T-helper 17 cell (primary cell): ENCODE measurements around the gene PLEKHF1. TPM values are rescaled to one million over a fixed set of nuclear protein-coding genes. Genes with fewer than 3 reads are reported as not detected.

Source experiments
- ATAC-seq: fragments of 150-1000 bp; cut with Tn5 transposase; 2 replicates; pipeline ENCODE4 v1.10.0; 2021; ENCODE audit warnings: mild to moderate bottlenecking, moderate library complexity
- DNase-seq, 3 donors: peaks; one replicate each; pipeline versions ENCODE4 v3.0.0 to v3.0.0-alpha.2; 2020 to 2021
- H3K9me3 ChIP-seq: one replicate; pipeline ENCODE4 v1.7.0; 2013; ENCODE audit warnings: low read length, mild to moderate bottlenecking; ENCODE audit not compliant: control insufficient read depth, poor library complexity, severe bottlenecking
- H3K27ac Mint-ChIP-seq: one replicate; pipeline ENCODE4 v1.8.0; 2022; ENCODE audit warnings: mild to moderate bottlenecking, moderate library complexity, mixed read lengths
- H3K27me3 Mint-ChIP-seq: one replicate; pipeline ENCODE4 v1.8.0; 2022; ENCODE audit warnings: mixed read lengths
- H3K36me3 Mint-ChIP-seq: one replicate; pipeline ENCODE4 v1.8.0; 2022; ENCODE audit warnings: low read depth, mixed read lengths
- H3K4me1 Mint-ChIP-seq: one replicate; pipeline ENCODE4 v1.8.0; 2022; ENCODE audit warnings: mild to moderate bottlenecking, mixed read lengths
- H3K4me3 Mint-ChIP-seq: one replicate; pipeline ENCODE4 v1.8.0; 2022; ENCODE audit warnings: mild to moderate bottlenecking, moderate library complexity, mixed read lengths
- total RNA-seq, 4 donors: library from RNA in 2 of 4; stranded (reverse) in 2 of 4; gene quantifications; one replicate each; pipeline ENCODE4 v1.2.3 and lab custom pipeline; 2022 to 2026

The PLEKHF1 gene
- total RNA-seq, 2 donors from 2014 or later: 13.5 to 20.7 TPM

DNA sequence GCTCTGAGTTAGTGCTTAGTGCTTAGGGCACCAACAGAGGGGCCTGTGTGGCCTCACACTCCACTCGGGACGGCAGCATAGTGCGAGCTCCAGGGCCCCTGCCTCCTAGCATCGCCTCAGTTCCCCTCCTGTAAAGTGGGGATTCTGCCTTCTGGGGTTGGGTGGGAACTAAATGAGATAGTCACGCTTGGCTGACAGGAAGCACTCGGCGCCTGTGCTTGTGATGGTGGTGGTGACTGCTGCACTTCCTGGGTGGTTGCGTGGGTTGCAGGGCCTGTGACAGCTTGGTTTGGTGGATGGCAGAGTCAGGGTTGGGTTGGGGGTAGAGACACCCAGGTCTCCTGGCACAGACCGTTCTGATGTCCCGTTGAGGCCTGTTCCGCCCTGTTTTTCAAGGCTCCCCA lies 7.7 kb downstream of the PLEKHF1 start:
- Mint-ChIP-seq H3K4me3 (peak overlapping the region; percentile 96), H3K4me1 (peaks cover 76% of the 10 kb centered on the region), H3K36me3 (peaks cover 2% of the 10 kb centered on the region), H3K27ac (peak overlapping the region; percentile 98), H3K27me3 (no peaks in the 10 kb centered on the region)
- peak; percentile 85 for ATAC-seq
- no peaks in the 10 kb centered on the region for H3K9me3 ChIP-seq
- DNase-seq: peak; percentile 67 to 84 (median 73)

DNA sequence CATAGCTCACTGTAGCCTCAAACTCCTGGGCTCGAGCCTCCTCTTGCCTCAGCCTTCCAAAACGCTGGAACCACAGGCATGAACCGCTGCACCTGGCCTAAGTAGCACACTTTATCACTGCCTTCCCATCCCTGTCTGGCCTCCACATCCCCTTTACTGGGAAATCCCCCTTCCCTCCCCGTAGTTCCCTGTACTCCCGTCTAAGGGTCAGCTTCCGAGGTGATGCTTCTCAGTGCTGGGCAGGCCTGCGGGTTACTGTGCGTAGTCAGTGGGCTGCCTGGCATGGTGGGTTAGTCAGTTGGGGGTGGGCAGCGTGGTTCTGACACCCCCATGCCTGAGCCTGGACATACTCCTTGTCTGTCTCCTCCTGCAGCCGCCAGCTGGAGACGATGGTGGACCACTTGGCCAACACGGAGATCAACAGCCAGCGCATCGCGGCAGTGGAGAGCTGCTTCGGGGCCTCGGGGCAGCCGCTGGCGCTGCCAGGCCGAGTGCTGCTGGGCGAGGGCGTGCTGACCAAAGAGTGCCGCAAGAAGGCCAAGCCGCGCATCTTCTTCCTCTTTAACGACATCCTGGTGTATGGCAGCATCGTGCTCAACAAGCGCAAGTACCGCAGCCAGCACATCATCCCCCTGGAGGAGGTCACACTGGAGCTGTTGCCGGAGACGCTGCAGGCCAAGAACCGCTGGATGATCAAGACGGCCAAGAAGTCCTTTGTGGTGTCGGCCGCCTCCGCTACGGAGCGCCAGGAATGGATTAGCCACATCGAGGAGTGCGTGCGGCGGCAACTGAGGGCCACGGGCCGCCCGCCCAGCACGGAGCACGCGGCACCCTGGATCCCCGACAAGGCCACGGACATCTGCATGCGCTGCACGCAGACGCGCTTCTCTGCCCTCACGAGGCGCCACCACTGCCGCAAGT lies 8.4 kb downstream of the PLEKHF1 start:
- H3K27ac Mint-ChIP-seq: peak overlapping the region; percentile 98
- DNase-seq (peak in 1 of 3 donors; percentile 38), ATAC-seq (no peak)
- H3K9me3 ChIP-seq: no peaks in the 10 kb centered on the region
- H3K36me3 Mint-ChIP-seq: peaks cover 2% of the 10 kb centered on the region
- H3K4me1 Mint-ChIP-seq: peaks cover 74% of the 10 kb centered on the region
- H3K27me3 Mint-ChIP-seq: no peaks in the 10 kb centered on the region
- peak overlapping the region; percentile 96 for H3K4me3 Mint-ChIP-seq

DNA sequence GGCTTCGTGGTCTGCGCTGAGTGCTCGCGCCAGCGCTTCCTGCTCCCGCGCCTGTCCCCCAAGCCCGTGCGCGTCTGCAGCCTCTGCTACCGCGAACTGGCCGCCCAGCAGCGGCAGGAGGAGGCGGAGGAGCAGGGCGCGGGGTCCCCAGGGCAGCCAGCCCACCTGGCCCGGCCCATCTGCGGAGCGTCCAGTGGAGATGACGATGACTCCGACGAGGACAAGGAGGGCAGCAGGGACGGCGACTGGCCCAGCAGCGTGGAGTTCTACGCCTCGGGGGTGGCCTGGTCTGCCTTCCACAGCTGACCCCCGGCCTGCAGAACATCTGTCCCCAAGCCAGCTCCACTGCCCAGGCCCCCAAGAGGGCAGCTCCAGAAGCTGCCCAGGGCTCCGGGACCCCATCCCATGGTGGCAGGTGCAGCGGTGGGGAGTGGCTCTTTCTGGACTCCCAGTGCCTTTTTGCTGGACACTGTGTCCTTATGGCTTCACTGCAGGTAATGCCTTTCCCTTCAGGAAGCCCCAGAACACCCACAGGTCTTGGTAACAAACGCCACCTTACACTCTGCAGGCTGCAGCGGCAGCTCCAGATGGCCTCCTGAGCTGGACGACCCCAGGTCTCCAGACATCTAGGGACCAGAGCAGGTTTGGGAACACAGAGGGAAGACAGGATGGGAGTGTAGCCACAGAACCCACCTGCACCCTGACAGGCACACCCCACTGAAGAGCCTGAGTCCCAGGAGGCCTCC lies 9.3 kb downstream of the PLEKHF1 start:
- H3K27me3 Mint-ChIP-seq: no peaks in the 10 kb centered on the region
- DNase-seq: no peak
- H3K27ac Mint-ChIP-seq: peak overlapping the region; percentile 98
- H3K9me3 ChIP-seq: no peaks in the 10 kb centered on the region
- peak overlapping the region; percentile 96 for H3K4me3 Mint-ChIP-seq
- no peak for ATAC-seq
- peaks cover 2% of the 10 kb centered on the region for H3K36me3 Mint-ChIP-seq
- peaks cover 66% of the 10 kb centered on the region for H3K4me1 Mint-ChIP-seq

- Mint-ChIP-seq H3K27ac (peak overlapping the region; percentile 95), H3K4me3 (peak overlapping the region; percentile 36), H3K36me3 (no peaks in the 10 kb centered on the region), H3K4me1 (peaks cover 66% of the 10 kb centered on the region), H3K27me3 (no peaks in the 10 kb centered on the region)
- ATAC-seq (no peak), DNase-seq (no peak)
- H3K9me3 ChIP-seq: no peaks in the 10 kb centered on the region
Measured at GRCh38 chr19:29675120-29675649, 9.9 kb downstream of the PLEKHF1 start.

DNA sequence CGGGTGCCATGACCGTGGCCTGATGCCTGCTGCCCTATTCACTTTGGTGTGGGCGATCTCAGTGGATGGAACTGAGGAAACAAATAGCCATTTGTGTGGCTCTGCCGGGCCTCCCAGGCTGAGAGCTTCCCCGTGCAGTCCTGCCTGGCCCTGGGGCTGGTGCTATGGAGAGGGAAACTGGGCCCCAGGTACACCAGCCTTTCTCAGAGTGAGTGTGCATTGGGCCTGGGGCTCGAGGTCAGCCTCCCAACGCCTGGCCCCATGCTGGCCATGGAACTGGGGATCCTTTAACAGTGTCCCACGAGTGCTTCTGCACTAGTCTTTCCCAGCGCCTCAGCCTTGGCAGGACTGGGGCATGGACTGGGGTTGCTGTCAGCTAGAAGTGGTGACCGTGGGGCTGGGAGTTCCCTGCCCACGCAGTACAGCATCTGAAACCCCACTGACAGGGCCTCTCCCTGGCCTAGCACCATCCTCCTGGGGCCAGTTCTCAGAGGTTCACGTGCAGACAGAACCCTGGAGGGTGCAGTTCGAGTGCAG lies 10.5 kb downstream of the PLEKHF1 start:
- H3K27ac Mint-ChIP-seq: peak overlapping the region; percentile 95
- no peaks in the 10 kb centered on the region for H3K36me3 Mint-ChIP-seq
- H3K4me1 Mint-ChIP-seq: peaks cover 66% of the 10 kb centered on the region
- ATAC-seq: no peak
- no peaks in the 10 kb centered on the region for H3K27me3 Mint-ChIP-seq
- DNase-seq: no peak
- peak overlapping the region; percentile 36 for H3K4me3 Mint-ChIP-seq
- H3K9me3 ChIP-seq: no peaks in the 10 kb centered on the region

- H3K9me3 ChIP-seq: no peaks in the 10 kb centered on the region
- Mint-ChIP-seq H3K4me3 (peak overlapping the region; percentile 69), H3K36me3 (no peaks in the 10 kb centered on the region), H3K27me3 (no peaks in the 10 kb centered on the region), H3K4me1 (peaks cover 66% of the 10 kb centered on the region), H3K27ac (peak overlapping the region; percentile 95)
- DNase-seq (no peak), ATAC-seq (no peak)
Measured at GRCh38 chr19:29676586-29676985, 11.3 kb downstream of the PLEKHF1 start.

GRCh38 chr19:29677001-29677817 lies 11.9 kb downstream of the PLEKHF1 start:
- peak overlapping the region; percentile 71 for H3K4me3 Mint-ChIP-seq
- ATAC-seq (no peak), DNase-seq (no peak)
- no peaks in the 10 kb centered on the region for H3K27me3 Mint-ChIP-seq
- H3K36me3 Mint-ChIP-seq: no peaks in the 10 kb centered on the region
- H3K9me3 ChIP-seq: no peaks in the 10 kb centered on the region
- H3K4me1 Mint-ChIP-seq: peaks cover 60% of the 10 kb centered on the region
- H3K27ac Mint-ChIP-seq: peak overlapping the region; percentile 95

DNA sequence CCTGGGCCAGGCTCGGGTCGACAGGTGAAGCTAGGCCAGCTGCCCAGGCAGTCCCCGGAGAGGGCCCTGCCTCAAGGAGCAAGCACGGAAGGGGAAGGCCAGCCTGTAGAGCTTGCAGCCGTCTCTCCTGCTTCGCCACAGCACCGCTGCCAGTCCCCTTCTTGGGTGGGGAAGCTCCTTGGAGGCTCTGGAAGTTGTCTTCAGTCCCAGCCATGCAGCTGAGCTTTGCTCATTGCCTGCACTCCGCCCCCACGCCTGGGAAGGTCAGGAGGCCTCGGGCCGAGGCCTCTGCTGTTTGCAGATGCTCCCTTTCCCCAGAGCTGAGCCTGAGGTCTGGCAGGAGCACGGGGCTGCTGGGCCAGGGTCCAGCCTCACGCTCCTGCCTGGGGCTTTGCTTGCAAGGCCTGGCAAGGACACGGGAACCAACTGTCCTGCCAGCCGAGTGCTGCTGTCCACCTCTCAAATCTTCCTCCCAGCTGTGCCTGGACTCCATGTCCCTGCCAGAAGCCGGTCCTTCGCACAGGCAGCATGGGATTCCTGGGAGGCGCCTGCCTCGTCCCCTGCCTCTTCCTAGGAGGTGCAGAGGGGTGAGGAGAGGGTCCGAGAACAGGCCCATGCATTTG lies 13.3 kb downstream of the PLEKHF1 start:
- peak overlapping the region; percentile 58 for H3K4me3 Mint-ChIP-seq
- no peak for DNase-seq
- peak overlapping the region; percentile 95 for H3K27ac Mint-ChIP-seq
- H3K36me3 Mint-ChIP-seq: no peaks in the 10 kb centered on the region
- ATAC-seq: no peak
- H3K27me3 Mint-ChIP-seq: no peaks in the 10 kb centered on the region
- H3K4me1 Mint-ChIP-seq: peaks cover 47% of the 10 kb centered on the region
- no peaks in the 10 kb centered on the region for H3K9me3 ChIP-seq

DNA sequence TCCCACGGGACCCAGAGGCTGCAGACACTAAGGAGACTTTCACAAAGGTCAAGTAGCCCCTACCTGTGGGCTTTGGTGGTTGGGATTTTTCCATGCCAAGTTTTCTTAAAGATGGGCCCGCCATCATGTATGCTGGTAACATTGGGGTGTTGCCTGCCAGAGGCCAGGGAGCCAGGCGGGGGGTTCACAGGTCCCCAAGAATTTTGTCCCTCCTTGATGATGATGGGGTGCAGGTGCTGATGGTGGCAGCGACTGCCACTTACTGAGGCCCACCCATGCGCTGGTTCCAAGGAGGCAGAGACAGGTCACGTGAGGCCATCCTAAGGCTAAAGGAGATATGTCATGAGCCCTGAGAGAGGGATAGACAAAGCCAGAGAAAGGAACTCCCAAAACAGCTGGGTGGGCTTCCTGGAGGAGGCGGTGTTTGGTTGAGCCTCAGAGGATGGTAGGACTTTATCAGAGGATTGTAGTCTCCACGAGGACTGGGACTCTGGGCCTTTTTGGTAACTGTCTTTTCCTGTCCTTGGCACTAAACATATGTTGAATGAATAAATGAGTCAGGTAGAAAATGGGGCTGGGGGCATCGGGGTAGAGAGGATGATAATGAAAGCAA lies 14.4 kb downstream of the PLEKHF1 start:
- Mint-ChIP-seq H3K36me3 (no peaks in the 10 kb centered on the region), H3K4me3 (peak overlapping the region; percentile 88), H3K27ac (peak overlapping the region; percentile 95), H3K27me3 (no peaks in the 10 kb centered on the region), H3K4me1 (peaks cover 47% of the 10 kb centered on the region)
- ATAC-seq (no peak), DNase-seq (no peak)
- no peaks in the 10 kb centered on the region for H3K9me3 ChIP-seq

GRCh38 chr19:29680447-29680846 lies 15.2 kb downstream of the PLEKHF1 start:
- Mint-ChIP-seq H3K27ac (peak overlapping the region; percentile 95), H3K4me3 (peak overlapping the region; percentile 88), H3K4me1 (peaks cover 48% of the 10 kb centered on the region), H3K36me3 (no peaks in the 10 kb centered on the region), H3K27me3 (no peaks in the 10 kb centered on the region)
- no peaks in the 10 kb centered on the region for H3K9me3 ChIP-seq
- ATAC-seq (peak; percentile 96), DNase-seq (peak; percentile 71 to 79 (median 75))

GRCh38 chr19:29680937-29681336 lies 15.7 kb downstream of the PLEKHF1 start:
- Mint-ChIP-seq H3K36me3 (no peaks in the 10 kb centered on the region), H3K4me3 (peak overlapping the region; percentile 88), H3K27ac (peak overlapping the region; percentile 95), H3K4me1 (peaks cover 47% of the 10 kb centered on the region), H3K27me3 (no peaks in the 10 kb centered on the region)
- ATAC-seq (no peak), DNase-seq (no peak)
- H3K9me3 ChIP-seq: no peaks in the 10 kb centered on the region
